H54 (cell line): Measurements from ENCODE around the gene CXCL3.

ENCODE experiments used
- DNase-seq: peaks from one replicate; pipeline ENCODE4 v3.0.0; 2011; ENCODE audit warnings: low spot score, mixed read lengths; ENCODE audit not compliant: insufficient read length
- FAIRE-seq: peaks from 3 replicates; lab custom pipeline; 2011; peaks lifted over from hg19 to GRCh38; lab: Jason Lieb, UNC
- POLR2A ChIP-seq: IDR thresholded peaks from 2 replicates; pipeline ENCODE4 v1.6.1; 2011; ENCODE audit warnings: low read depth, mild to moderate bottlenecking, low read length

Gene CXCL3

DNA sequence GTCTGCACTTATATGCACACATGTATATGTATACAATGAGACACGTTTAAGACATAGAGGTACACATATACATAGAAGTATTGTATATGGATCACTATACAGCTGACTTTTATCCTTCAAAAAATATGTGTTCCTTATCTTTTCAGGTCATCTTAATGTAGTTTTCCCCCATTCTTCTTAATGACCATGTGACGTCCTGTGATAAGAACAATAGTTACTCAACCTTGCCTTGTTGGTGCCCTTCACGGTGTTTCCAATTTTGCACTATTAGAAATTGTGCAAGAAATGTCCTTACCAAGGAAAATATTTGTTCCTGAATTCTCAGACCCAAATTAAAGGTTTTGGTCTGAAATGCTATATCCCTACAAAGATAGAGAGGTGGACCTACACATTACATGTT is 49.5 kb downstream of the CXCL3 start:
- DNase-seq (no peak), FAIRE-seq (no peak)
- no peak for TF ChIP-seq POLR2A

DNA sequence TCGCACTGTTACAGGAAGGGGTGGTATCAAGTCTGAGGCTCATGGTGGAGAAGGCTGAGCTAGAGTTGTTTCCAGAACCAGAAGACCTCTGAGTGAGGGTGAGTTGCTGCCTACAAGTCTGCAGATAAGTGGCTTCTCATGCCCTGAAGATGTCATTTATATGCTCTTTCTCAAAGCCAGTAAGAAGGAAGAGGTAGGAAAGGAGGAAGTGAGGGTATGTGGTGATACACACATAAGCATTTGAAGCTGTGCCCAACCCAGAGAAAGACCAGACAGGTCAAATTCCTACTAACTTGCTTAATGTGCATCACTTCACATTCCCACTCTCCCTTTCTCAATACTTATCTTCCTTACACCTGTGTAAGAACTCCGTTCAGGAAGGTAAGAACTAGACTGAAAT is 50.4 kb downstream of the CXCL3 start, which contains the start of gene PPBP:
Gene PPBP, minus strand, starts transcription at position 130 of the 400 bp plus-strand sequence. Its CDS starts 87 bp downstream, at position 43.
- no peak for TF ChIP-seq POLR2A
- DNase-seq (no peak), FAIRE-seq (no peak)
